CD4-positive, alpha-beta T cell (primary cell): ENCODE data around the gene ZNF226. TPM values are rescaled to one million over a fixed set of nuclear protein-coding genes. Genes with fewer than 3 reads are reported as not detected.
"Not testable (repeated sequence)": the region's sequence is repeated elsewhere in the genome, so short reads cannot be mapped to it uniquely, and the experiment has no call there.

Experiments used
- ATAC-seq: fragments of 200-7000 bp; cut with Tn5 transposase; one replicate; pipeline ENCODE4 v1.10.0; 2022; ENCODE audit warnings: mild to moderate bottlenecking; ENCODE audit not compliant: poor library complexity
- CTCF ChIA-PET: fragments of 350-600 bp; sonication (Branson Sonifier 250); formaldehyde crosslinking; loops from one replicate; lab custom pipeline; 2021; ENCODE audit warnings: antibody characterized with exemption, inconsistent platforms; lab: Charles Lee
- POLR2A ChIA-PET: fragments of 350-600 bp; sonication (Branson Sonifier 250); formaldehyde crosslinking; loops from one replicate; lab custom pipeline; 2021; ENCODE audit warnings: antibody characterized with exemption, inconsistent platforms; lab: Charles Lee
- DNase-seq, 14 experiments: peaks; one replicate each; pipeline ENCODE4 v3.0.0-alpha.2; 2013 to 2020; ENCODE audit warnings: mixed read lengths in 2 of 14
- H3K27ac ChIP-seq, 2 donors: one replicate each; pipeline versions ENCODE4 v1.5.1 to v1.7.0; 2013; ENCODE audit warnings: low read length in 2 of 2, low read depth in 1 of 2, mild to moderate bottlenecking in 1 of 2
- H3K27me3 ChIP-seq, 2 experiments: 1 replicate in 1 of 2; 2 replicates in 1 of 2; pipeline versions ENCODE4 v1.6.1 to v1.7.0; 2013; ENCODE audit warnings: low read length in 2 of 2, control low read depth in 1 of 2, mild to moderate bottlenecking in 1 of 2, moderate library complexity in 1 of 2; ENCODE audit not compliant: insufficient read depth in 2 of 2, control insufficient read depth in 1 of 2
- H3K36me3 ChIP-seq: one replicate; pipeline ENCODE4 v1.6.1; 2013; ENCODE audit warnings: low read length, control low read depth; ENCODE audit not compliant: insufficient read depth
- H3K4me1 ChIP-seq: one replicate; pipeline ENCODE4 v1.6.1; 2013; ENCODE audit warnings: low read length, control low read depth; ENCODE audit not compliant: insufficient read depth
- H3K4me3 ChIP-seq: one replicate; pipeline ENCODE4 v1.5.1; 2013; ENCODE audit warnings: mild to moderate bottlenecking, low read length, moderate library complexity
- H3K9me3 ChIP-seq, 2 experiments: 1 replicate in 1 of 2; 2 replicates in 1 of 2; pipeline versions ENCODE4 v1.6.1 to v1.7.0; 2013; ENCODE audit warnings: low read length in 2 of 2, mild to moderate bottlenecking in 2 of 2, control low read depth in 1 of 2, moderate library complexity in 1 of 2; ENCODE audit not compliant: control insufficient read depth in 1 of 2, insufficient read depth in 1 of 2
- H3K27ac Mint-ChIP-seq: one replicate; pipeline ENCODE4 v1.8.0; 2020; ENCODE audit warnings: mixed read lengths
- H3K27me3 Mint-ChIP-seq: one replicate; pipeline ENCODE4 v1.8.0; 2021; ENCODE audit warnings: mixed read lengths
- H3K36me3 Mint-ChIP-seq: one replicate; pipeline ENCODE4 v1.8.0; 2021; ENCODE audit warnings: low read depth, mixed read lengths
- H3K4me1 Mint-ChIP-seq: one replicate; pipeline ENCODE4 v1.8.0; 2021; ENCODE audit warnings: low read depth, mixed read lengths
- H3K4me3 Mint-ChIP-seq: one replicate; pipeline ENCODE4 v1.8.0; 2020; ENCODE audit warnings: mild to moderate bottlenecking, mixed read lengths
- H3K9me3 Mint-ChIP-seq: one replicate; pipeline ENCODE4 v1.8.0; 2020; ENCODE audit warnings: mixed read lengths
- CTCF ChIP-seq: fragments of 200-600 bp; IDR thresholded peaks from one replicate; pipeline ENCODE4 v1.8.0; 2022; ENCODE audit warnings: antibody characterized with exemption, mild to moderate bottlenecking
- intact Hi-C, 2 experiments: fragments of 100-400 bp; cut with DNase I in 1 of 2; cut with micrococcal nuclease in 1 of 2; formaldehyde crosslinking; loops; one replicate each; pipeline versions ENCODE4 v1.15.1 to v1.9.0; 2023 to 2025; cut with DNase I, micrococcal nuclease
- polyA plus RNA-seq, 2 donors: library from polyadenylated mRNA; unstranded; fragments of 120-200 nt; gene quantifications; one replicate each; pipeline ENCODE4 v1.2.1, GENCODE V29; 2013
- total RNA-seq, 174 experiments: library from RNA in 2 of 174; stranded (reverse) in 2 of 174; gene quantifications; one replicate each; pipeline ENCODE4 v1.2.3 and lab custom pipeline; 2021 to 2026

The ZNF226 gene
- total RNA-seq: 1 to 10 TPM; 7.9 to 9.1 TPM
- polyA plus RNA-seq (2013, experiment 1 of 2): 19.2 TPM
- polyA plus RNA-seq (2013, experiment 2 of 2): 17.2 TPM
- total RNA-seq (lab: John Stamatoyannopoulos, UW): 10.0 to 126 (median 45.1) reads per million in 172 experiments

GRCh38 chr19:44164673-44165512 is at the start of gene ZNF226:
ZNF226 (plus strand) TSS chr19:44165100; CDS start chr19:44170081, 4,981 bp downstream.
- peaks cover 32% of the 10 kb centered on the region for H3K4me1 Mint-ChIP-seq
- POLR2A ChIA-PET: interaction anchor here (0.6 to 2.5 kb wide), 14 partner anchors 13 to 335 kb away, joined by 3 to 22 read pairs (median 4); partner anchors contain the start of genes ZNF180, ZNF222, ZNF224 and ZNF227
- no peak for TF ChIP-seq CTCF
- Histone ChIP-seq H3K36me3 (peaks cover 35% of the 10 kb centered on the region), H3K27me3 (no peaks in the 10 kb centered on the region), H3K9me3 (peaks cover 29 to 46% of the 10 kb centered on the region in 2 experiments), H3K4me3 (peak within 1 kb of the TSS; percentile 86), H3K4me1 (peaks cover 19% of the 10 kb centered on the region), H3K27ac (peak within 1 kb of the TSS; percentile 72 to 88)
- CTCF ChIA-PET: interaction anchor here (0.7 to 1.6 kb wide), 3 partner anchors 23 to 335 kb away, joined by 3 to 4 read pairs (median 4); partner anchors contain the start of genes ZNF180 and ZNF227
- H3K4me3 Mint-ChIP-seq: peak within 1 kb of the TSS; percentile 99
- H3K27me3 Mint-ChIP-seq: no peaks in the 10 kb centered on the region
- H3K9me3 Mint-ChIP-seq: peaks cover 26% of the 10 kb centered on the region
- H3K27ac Mint-ChIP-seq: peak within 1 kb of the TSS; percentile 98
- intact Hi-C loops: loop anchor here (1.0 to 10.0 kb wide), 8 partner anchors 24 to 340 kb away; partner anchors contain the start of genes ZNF180 (in 1 of the 2), ZNF224 (in 1 of the 2), ZNF225 (in 1 of the 2) and ZNF227 (in 1 of the 2)
- H3K36me3 Mint-ChIP-seq: peaks cover 68% of the 10 kb centered on the region
- peak; percentile 94 for ATAC-seq
- DNase-seq: peak; percentile 59 to 95 (median 71)

GRCh38 chr19:44121162-44121561 is 43.7 kb upstream of the ZNF226 start:
- Mint-ChIP-seq H3K36me3 (peaks cover 95% of the 10 kb centered on the region), H3K9me3 (peaks cover 25% of the 10 kb centered on the region)
- Histone ChIP-seq H3K36me3 (peaks cover 56% of the 10 kb centered on the region), H3K9me3 (peaks cover 6 to 24% of the 10 kb centered on the region in 2 experiments)
- CTCF ChIA-PET, intact Hi-C loops, H3K4me3 Mint-ChIP-seq, H3K27me3 Mint-ChIP-seq, ATAC-seq, H3K27ac ChIP-seq, H3K4me3 ChIP-seq, DNase-seq, H3K27ac Mint-ChIP-seq, POLR2A ChIA-PET, H3K27me3 ChIP-seq, H3K4me1 ChIP-seq, H3K4me1 Mint-ChIP-seq: not testable (repeated sequence)

DNA sequence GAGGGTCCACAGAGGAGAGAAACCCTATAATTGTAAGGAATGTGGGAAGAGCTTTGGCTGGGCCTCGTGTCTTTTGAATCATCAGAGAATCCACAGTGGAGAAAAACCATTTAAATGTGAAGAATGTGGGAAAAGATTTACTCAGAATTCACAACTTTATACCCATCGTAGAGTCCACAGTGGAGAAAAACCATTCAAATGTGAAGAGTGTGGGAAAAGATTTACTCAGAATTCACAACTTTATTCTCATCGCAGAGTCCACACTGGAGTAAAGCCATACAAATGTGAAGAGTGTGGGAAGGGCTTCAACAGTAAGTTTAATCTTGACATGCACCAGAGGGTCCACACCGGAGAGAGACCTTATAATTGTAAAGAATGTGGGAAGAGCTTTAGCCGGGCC is 32.9 kb upstream of the ZNF226 start:
- CTCF ChIA-PET: no interaction called here
- Mint-ChIP-seq H3K9me3 (peaks cover 6% of the 10 kb centered on the region), H3K27ac (no peak overlapping the region), H3K4me1 (no peaks in the 10 kb centered on the region), H3K27me3 (no peaks in the 10 kb centered on the region), H3K4me3 (no peak overlapping the region), H3K36me3 (peaks cover 6% of the 10 kb centered on the region)
- intact Hi-C loops: no loop called here
- H3K4me3 ChIP-seq: no peak overlapping the region
- peaks cover 37% of the 10 kb centered on the region for H3K36me3 ChIP-seq
- peaks cover 20 to 68% of the 10 kb centered on the region in 2 experiments for H3K9me3 ChIP-seq
- ATAC-seq (no peak), DNase-seq (no peak)
- no peak overlapping the region for H3K27ac ChIP-seq
- TF ChIP-seq CTCF: no peak
- no peaks in the 10 kb centered on the region for H3K27me3 ChIP-seq
- H3K4me1 ChIP-seq: no peaks in the 10 kb centered on the region
- POLR2A ChIA-PET: no interaction called here
